Mesenchymal stem cell (in vitro differentiated cells and primary cell): Measurements from ENCODE around the gene SRPRB.

Source experiments
- DNase-seq: peaks from one replicate; pipeline ENCODE4 v3.0.0-alpha.2; 2013
- H2AFZ ChIP-seq: one replicate; pipeline ENCODE4 v1.6.1; 2013; ENCODE audit warnings: low read depth, mild to moderate bottlenecking, control low read depth, inconsistent platforms, low read length, moderate library complexity
- H2AK5ac ChIP-seq: 2 replicates; pipeline ENCODE4 v1.6.1; 2013; ENCODE audit warnings: low read length, moderate library complexity, mild to moderate bottlenecking, inconsistent platforms; ENCODE audit not compliant: severe bottlenecking
- H2BK120ac ChIP-seq: one replicate; pipeline ENCODE4 v1.6.1; 2013; ENCODE audit warnings: low read depth, mild to moderate bottlenecking, inconsistent platforms, low read length, moderate library complexity
- H2BK12ac ChIP-seq, 2 experiments: one replicate each; pipeline ENCODE4 v1.6.1; 2013; ENCODE audit warnings: inconsistent platforms in 2 of 2, low read length in 2 of 2, mild to moderate bottlenecking in 2 of 2, moderate library complexity in 2 of 2, control low read depth in 1 of 2
- H2BK15ac ChIP-seq: one replicate; pipeline ENCODE4 v1.6.1; 2013; ENCODE audit warnings: mild to moderate bottlenecking, low read depth, inconsistent platforms; ENCODE audit not compliant: poor library complexity, severe bottlenecking
- H2BK5ac ChIP-seq: 2 replicates; pipeline ENCODE4 v1.6.1; 2013; ENCODE audit warnings: low read depth, mild to moderate bottlenecking, low read length, control low read depth, inconsistent platforms; ENCODE audit not compliant: poor library complexity, severe bottlenecking
- H3K14ac ChIP-seq, 2 experiments: one replicate each; pipeline ENCODE4 v1.6.1; 2013; ENCODE audit warnings: inconsistent platforms in 2 of 2, low read length in 2 of 2, control low read depth in 1 of 2, mild to moderate bottlenecking in 1 of 2, moderate library complexity in 1 of 2
- H3K18ac ChIP-seq, 2 experiments: one replicate each; pipeline ENCODE4 v1.6.1; 2013; ENCODE audit warnings: inconsistent platforms in 2 of 2, low read length in 2 of 2, control low read depth in 1 of 2, low read depth in 1 of 2, mild to moderate bottlenecking in 1 of 2
- H3K23ac ChIP-seq, 2 experiments: one replicate each; pipeline ENCODE4 v1.6.1; 2013; ENCODE audit warnings: inconsistent platforms in 2 of 2, low read length in 2 of 2, mild to moderate bottlenecking in 2 of 2, moderate library complexity in 2 of 2, control low read depth in 1 of 2
- H3K27ac ChIP-seq: 2 replicates; pipeline ENCODE4 v1.5.1; 2013; ENCODE audit warnings: mild to moderate bottlenecking, moderate library complexity, low read length, control low read depth, inconsistent platforms; ENCODE audit not compliant: poor library complexity, severe bottlenecking
- H3K27me3 ChIP-seq, 2 experiments: 2 replicates each; pipeline versions ENCODE4 v1.6.1 to v1.7.0; 2013; ENCODE audit warnings: low read length in 2 of 2, mild to moderate bottlenecking in 2 of 2, moderate library complexity in 2 of 2, control low read depth in 1 of 2, inconsistent platforms in 1 of 2; ENCODE audit not compliant: control insufficient read depth in 1 of 2, insufficient read depth in 1 of 2
- H3K36me3 ChIP-seq, 2 experiments: 2 replicates each; pipeline versions ENCODE4 v1.6.1 to v1.7.0; 2013; ENCODE audit warnings: low read length in 2 of 2, control low read depth in 1 of 2, inconsistent platforms in 1 of 2, low read depth in 1 of 2, mild to moderate bottlenecking in 1 of 2; ENCODE audit not compliant: insufficient read depth in 2 of 2, control insufficient read depth in 1 of 2
- H3K4ac ChIP-seq, 2 experiments: one replicate each; pipeline ENCODE4 v1.6.1; 2013; ENCODE audit warnings: inconsistent platforms in 2 of 2, low read length in 2 of 2, mild to moderate bottlenecking in 2 of 2, moderate library complexity in 2 of 2, control low read depth in 1 of 2, low read depth in 1 of 2
- H3K4me1 ChIP-seq: 2 replicates; pipeline ENCODE4 v1.6.1; 2013; ENCODE audit warnings: low read depth, low read length, control low read depth; ENCODE audit not compliant: control insufficient read depth, insufficient read depth
- H3K4me2 ChIP-seq: 2 replicates; pipeline ENCODE4 v1.6.1; 2013; ENCODE audit warnings: low read length, mild to moderate bottlenecking, inconsistent platforms; ENCODE audit not compliant: poor library complexity, severe bottlenecking
- H3K4me3 ChIP-seq, 2 experiments: 2 replicates each; pipeline versions ENCODE4 v1.5.1 to v1.7.0; 2013; ENCODE audit warnings: low read length in 2 of 2, mild to moderate bottlenecking in 2 of 2, control low read depth in 1 of 2, low read depth in 1 of 2; ENCODE audit not compliant: insufficient read depth in 1 of 2
- H3K79me1 ChIP-seq: replicated peaks from 2 replicates; pipeline ENCODE4 v1.6.1; 2013; ENCODE audit warnings: mild to moderate bottlenecking, control low read depth, low read length, inconsistent platforms; ENCODE audit not compliant: poor library complexity, severe bottlenecking
- H3K9ac ChIP-seq: 2 replicates; pipeline ENCODE4 v1.7.0; 2013; ENCODE audit warnings: mild to moderate bottlenecking, low read length, moderate library complexity
- H3K9me3 ChIP-seq: 2 replicates; pipeline ENCODE4 v1.7.0; 2013; ENCODE audit warnings: mild to moderate bottlenecking, low read length; ENCODE audit not compliant: control insufficient read depth
- H4K8ac ChIP-seq: one replicate; pipeline ENCODE4 v1.6.1; 2013; ENCODE audit warnings: inconsistent platforms, mild to moderate bottlenecking, low read length, moderate library complexity
- H4K91ac ChIP-seq: one replicate; pipeline ENCODE4 v1.6.1; 2013; ENCODE audit warnings: mild to moderate bottlenecking, low read length, inconsistent platforms
- WGBS: methylation state at CpG from one replicate; pipeline ENCODE4 v1.1.7; 2013; ENCODE audit warnings: mixed read lengths; 5-methylcytosine and 5-hydroxymethylcytosine counted together

The SRPRB gene

DNA sequence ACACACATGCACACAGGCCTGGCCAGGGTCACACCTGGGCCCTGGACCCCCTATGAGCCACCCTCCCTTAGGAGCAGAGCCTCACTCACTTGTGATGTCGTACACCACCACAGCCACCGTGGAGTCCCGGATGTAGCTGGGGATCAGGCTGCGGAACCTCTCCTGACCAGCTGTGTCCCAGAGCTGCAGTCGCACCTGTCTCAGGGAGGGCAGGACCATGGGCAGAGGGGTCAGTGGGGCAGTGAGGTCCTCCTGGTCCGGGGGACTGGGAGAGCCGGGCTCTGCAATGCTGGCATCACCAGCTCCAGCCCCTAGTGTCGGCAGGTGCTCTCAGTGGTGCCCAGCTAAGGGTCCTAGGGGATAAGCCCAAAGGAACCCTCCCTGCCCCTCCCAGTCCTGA, 35.6 kb downstream of the SRPRB start:
- Histone ChIP-seq H2BK5ac (no peak overlapping the region), H2AK5ac (no peak overlapping the region), H4K8ac (no peak overlapping the region), H3K36me3 (peaks cover 0 to 15% of the 10 kb centered on the region in 2 experiments), H4K91ac (no peak overlapping the region), H3K18ac (no peak overlapping the region), H2BK15ac (no peak overlapping the region), H3K4ac (no peak overlapping the region), H3K4me3 (no peak overlapping the region), H3K27me3 (peaks cover 7 to 13% of the 10 kb centered on the region in 2 experiments), H3K23ac (no peak overlapping the region), H3K14ac (no peak overlapping the region), H3K9me3 (no peaks in the 10 kb centered on the region), H2BK120ac (no peak overlapping the region), H3K27ac (no peak overlapping the region), H3K9ac (no peak overlapping the region), H3K4me1 (peaks cover 3% of the 10 kb centered on the region), H3K4me2 (no peak overlapping the region), H2AFZ (no peak overlapping the region), H3K79me1 (no peaks in the 10 kb centered on the region), H2BK12ac (no peak overlapping the region)
- WGBS = 91% methylated on average over 8 of the region's 8 CpGs
- DNase-seq = no peak

DNA sequence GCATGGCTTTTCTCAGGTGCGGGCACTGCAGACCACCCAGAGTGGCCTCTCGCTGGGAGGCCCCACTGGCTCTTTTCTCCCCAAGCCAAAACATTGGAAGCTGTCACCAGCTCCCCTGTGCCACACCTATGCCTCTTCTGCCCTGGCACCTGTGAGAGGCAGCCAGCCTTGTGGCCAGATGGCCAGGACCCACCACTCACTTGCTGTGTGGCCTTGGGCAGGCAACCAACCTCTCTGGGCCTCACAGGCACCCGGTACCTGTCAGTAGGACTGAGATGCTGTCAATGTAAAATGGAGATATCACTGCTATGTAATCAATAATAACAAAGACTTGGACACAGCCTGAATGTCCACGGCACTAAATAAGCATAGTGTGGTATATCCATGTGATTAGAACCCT, 36.5 kb downstream of the SRPRB start:
- no peak overlapping the region for H2AK5ac ChIP-seq
- H3K27me3 ChIP-seq = peaks cover 3 to 9% of the 10 kb centered on the region in 2 experiments
- no peak overlapping the region for H3K4me3 ChIP-seq
- H2BK12ac ChIP-seq = no peak overlapping the region
- H3K18ac ChIP-seq = no peak overlapping the region
- peaks cover 3% of the 10 kb centered on the region for H3K4me1 ChIP-seq
- no peak overlapping the region for H3K27ac ChIP-seq
- no peak overlapping the region for H2BK15ac ChIP-seq
- DNase-seq = no peak
- no peak overlapping the region for H2BK120ac ChIP-seq
- WGBS = 91% methylated on average over 2 of the region's 4 CpGs
- H3K9me3 ChIP-seq = no peaks in the 10 kb centered on the region
- H4K8ac ChIP-seq = no peak overlapping the region
- no peak overlapping the region for H3K14ac ChIP-seq
- no peak overlapping the region for H3K4ac ChIP-seq
- no peak overlapping the region for H3K23ac ChIP-seq
- no peak overlapping the region for H3K4me2 ChIP-seq
- no peak overlapping the region for H2BK5ac ChIP-seq
- no peak overlapping the region for H4K91ac ChIP-seq
- H3K36me3 ChIP-seq = peaks cover 0 to 13% of the 10 kb centered on the region in 2 experiments
- H3K9ac ChIP-seq = no peak overlapping the region
- H2AFZ ChIP-seq = no peak overlapping the region
- H3K79me1 ChIP-seq = no peaks in the 10 kb centered on the region

DNA sequence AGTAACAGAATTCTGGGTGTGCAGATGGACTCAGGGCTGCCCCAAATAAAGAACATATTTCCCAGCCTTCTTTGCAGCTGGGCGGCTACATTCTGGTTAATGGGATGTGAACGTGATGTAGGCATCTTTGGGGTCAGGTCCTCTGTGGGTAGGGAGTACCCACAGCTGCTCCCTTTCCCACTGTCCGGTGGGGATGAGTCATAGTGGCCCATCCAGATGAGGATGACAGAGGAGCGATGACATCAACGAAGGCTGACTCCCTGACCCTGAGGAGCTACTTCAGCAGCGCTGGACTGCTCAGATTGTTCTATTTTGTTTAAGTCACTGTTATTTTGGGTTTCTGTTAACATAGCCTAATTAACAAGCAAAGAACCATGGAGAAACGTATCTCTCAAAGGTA, 38.0 kb downstream of the SRPRB start:
- Histone ChIP-seq H3K4me3 (no peak overlapping the region), H3K9me3 (no peaks in the 10 kb centered on the region), H2BK15ac (no peak overlapping the region), H3K23ac (no peak overlapping the region), H3K79me1 (no peaks in the 10 kb centered on the region), H3K4ac (no peak overlapping the region), H3K14ac (no peak overlapping the region), H2AK5ac (no peak overlapping the region), H3K9ac (no peak overlapping the region), H2BK5ac (no peak overlapping the region), H2BK120ac (no peak overlapping the region), H3K18ac (no peak overlapping the region), H3K4me1 (peaks cover 3% of the 10 kb centered on the region), H3K27me3 (peaks cover 0 to 9% of the 10 kb centered on the region in 2 experiments), H3K36me3 (peaks cover 0 to 9% of the 10 kb centered on the region in 2 experiments), H3K4me2 (no peak overlapping the region), H3K27ac (no peak overlapping the region), H2BK12ac (no peak overlapping the region), H4K91ac (no peak overlapping the region), H2AFZ (no peak overlapping the region), H4K8ac (no peak overlapping the region)
- DNase-seq = peak; percentile 85
- WGBS = 42% methylated on average over 6 of the region's 7 CpGs

DNA sequence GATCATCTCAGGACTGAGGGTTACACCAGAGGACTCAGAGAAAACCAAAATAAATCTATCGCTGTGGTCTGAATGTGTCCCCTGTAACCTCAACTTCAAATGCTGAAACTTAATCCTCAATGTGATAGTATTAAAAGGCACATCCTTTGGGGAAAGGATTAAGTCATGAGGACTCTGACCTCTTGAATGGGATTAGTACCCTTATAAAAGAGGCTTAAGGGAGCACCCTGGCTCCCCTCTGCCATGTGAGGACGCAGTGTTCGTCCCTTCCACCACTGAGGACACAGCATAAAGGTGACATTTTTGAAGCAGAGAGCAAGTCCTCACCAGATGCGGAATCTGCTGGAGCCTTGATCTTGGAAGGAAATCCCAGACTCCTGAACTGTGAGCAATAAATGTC, 39.5 kb downstream of the SRPRB start:
- Histone ChIP-seq H2BK5ac (no peak overlapping the region), H4K8ac (no peak overlapping the region), H2BK120ac (no peak overlapping the region), H2BK12ac (no peak overlapping the region), H3K27me3 (peaks cover 0 to 9% of the 10 kb centered on the region in 2 experiments), H2AFZ (no peak overlapping the region), H3K14ac (no peak overlapping the region), H2AK5ac (no peak overlapping the region), H3K27ac (no peak overlapping the region), H3K23ac (no peak overlapping the region), H3K36me3 (no peaks in the 10 kb centered on the region), H2BK15ac (no peak overlapping the region), H4K91ac (no peak overlapping the region), H3K9ac (no peak overlapping the region), H3K18ac (no peak overlapping the region), H3K4ac (no peak overlapping the region), H3K79me1 (no peaks in the 10 kb centered on the region), H3K4me2 (no peak overlapping the region), H3K9me3 (no peaks in the 10 kb centered on the region), H3K4me1 (peaks cover 3% of the 10 kb centered on the region), H3K4me3 (no peak overlapping the region)
- DNase-seq = no peak
- 92% methylated on average over 3 of the region's 4 CpGs for WGBS
